B cell (primary cell): ENCODE measurements around the gene CRISPLD2. TPM values are rescaled to one million over a fixed set of nuclear protein-coding genes. Genes with fewer than 3 reads are reported as not detected.
A peak's percentile ranks its signal among the peaks of the same experiment; 100 is the strongest.

Experiments
- ATAC-seq: fragments of 200-7000 bp; cut with Tn5 transposase; one replicate; pipeline ENCODE4 v1.10.0; 2021; ENCODE audit warnings: low read depth, mild to moderate bottlenecking, moderate number of reproducible peaks, moderate library complexity
- CTCF ChIA-PET: fragments of 350-600 bp; sonication (Branson Sonifier 250); formaldehyde crosslinking; loops from one replicate; lab custom pipeline; 2021; ENCODE audit warnings: antibody characterized with exemption, inconsistent platforms; lab: Charles Lee
- POLR2A ChIA-PET: fragments of 350-600 bp; sonication (Branson Sonifier 250); formaldehyde crosslinking; loops from one replicate; lab custom pipeline; 2021; ENCODE audit warnings: antibody characterized with exemption; lab: Charles Lee
- DNase-seq: peaks from one replicate; pipeline ENCODE4 v3.0.0; 2013
- H2AFZ ChIP-seq: 2 replicates; pipeline ENCODE4 v1.6.1; 2012; ENCODE audit warnings: mild to moderate bottlenecking, low read depth, low read length; ENCODE audit not compliant: insufficient read depth, poor library complexity, severe bottlenecking
- H3K27ac ChIP-seq, 2 donors: 1 replicate in 1 of 2; 2 replicates in 1 of 2; pipeline ENCODE4 v1.5.1; 2012 to 2013; ENCODE audit warnings: low read length in 2 of 2, mild to moderate bottlenecking in 2 of 2, moderate library complexity in 1 of 2
- H3K27me3 ChIP-seq, 4 experiments: fragments of 200-600 bp in 1 of 4; sonication (generic) in 1 of 4; replicated peaks in 1 of 4; 1 replicate in 2 of 4; 2 replicates in 2 of 4; pipeline versions ENCODE4 v1.6.1 to v1.7.0; 2013 to 2016; ENCODE audit warnings: low read length in 3 of 4, mild to moderate bottlenecking in 2 of 4, mixed read lengths in 1 of 4, moderate library complexity in 1 of 4; ENCODE audit not compliant: insufficient read depth in 4 of 4, control insufficient read depth in 3 of 4; ENCODE audit errors: control extremely low read depth in 1 of 4
- H3K36me3 ChIP-seq, 2 experiments: replicated peaks in 1 of 2; 1 replicate in 1 of 2; 2 replicates in 1 of 2; pipeline versions ENCODE4 v1.6.1 to v1.7.1; 2013; ENCODE audit warnings: low read length in 1 of 2; ENCODE audit not compliant: insufficient read depth in 2 of 2, control insufficient read depth in 1 of 2; ENCODE audit errors: control extremely low read depth in 1 of 2, extremely low read depth in 1 of 2
- H3K4me1 ChIP-seq, 2 donors: fragments of 200-600 bp in 1 of 2; sonication (generic) in 1 of 2; 1 replicate in 1 of 2; 2 replicates in 1 of 2; pipeline versions ENCODE4 v1.5.1 to v1.6.1; 2013 to 2017; ENCODE audit warnings: low read length in 2 of 2; ENCODE audit not compliant: control insufficient read depth in 2 of 2, insufficient read depth in 2 of 2
- H3K4me2 ChIP-seq: replicated peaks from 2 replicates; pipeline ENCODE3; 2012; ENCODE audit warnings: mild to moderate bottlenecking, low read depth, low read length; ENCODE audit not compliant: poor library complexity, severe bottlenecking
- H3K4me3 ChIP-seq, 5 experiments: fragments of 200-600 bp in 1 of 5; sonication (generic) in 1 of 5; 1 replicate in 3 of 5; 2 replicates in 2 of 5; pipeline versions ENCODE4 v1.5.1 to v1.7.0; 2011 to 2016; ENCODE audit warnings: low read length in 4 of 5, mild to moderate bottlenecking in 4 of 5, low read depth in 2 of 5, control low read depth in 1 of 5, moderate library complexity in 1 of 5; ENCODE audit not compliant: insufficient read depth in 1 of 5; ENCODE audit errors: control extremely low read depth in 1 of 5, extremely low read depth in 1 of 5
- H3K79me2 ChIP-seq: fragments of 200-600 bp; sonication (generic); one replicate; pipeline ENCODE4 v1.6.0; 2016; ENCODE audit warnings: low read length; ENCODE audit not compliant: control insufficient read depth, insufficient read depth
- H3K9ac ChIP-seq: fragments of 200-600 bp; sonication (generic); 2 replicates; pipeline ENCODE4 v1.6.1; 2017; ENCODE audit warnings: mild to moderate bottlenecking, low read length, moderate library complexity
- H3K9me3 ChIP-seq, 3 donors: one replicate each; pipeline versions ENCODE4 v1.6.1 to v1.7.1; 2013; ENCODE audit warnings: low read length in 2 of 3; ENCODE audit not compliant: control insufficient read depth in 2 of 3, insufficient read depth in 1 of 3; ENCODE audit errors: control extremely low read depth in 1 of 3
- H4K20me1 ChIP-seq: 2 replicates; pipeline ENCODE4 v1.6.0; 2012; ENCODE audit warnings: mild to moderate bottlenecking, low read length; ENCODE audit not compliant: insufficient read depth, control insufficient read depth, poor library complexity, severe bottlenecking
- H3K27ac Mint-ChIP-seq: one replicate; pipeline ENCODE4 v1.8.0; 2021; ENCODE audit warnings: mixed read lengths
- H3K27me3 Mint-ChIP-seq: one replicate; pipeline ENCODE4 v1.8.0; 2021; ENCODE audit warnings: mixed read lengths
- H3K4me1 Mint-ChIP-seq: one replicate; pipeline ENCODE4 v1.8.0; 2021; ENCODE audit warnings: mixed read lengths
- H3K4me3 Mint-ChIP-seq: one replicate; pipeline ENCODE4 v1.8.0; 2021; ENCODE audit warnings: mixed read lengths
- H3K9me3 Mint-ChIP-seq: one replicate; pipeline ENCODE4 v1.8.0; 2022; ENCODE audit warnings: mixed read lengths; ENCODE audit not compliant: insufficient read depth
- CTCF ChIP-seq: fragments of 200-600 bp; IDR thresholded peaks from one replicate; pipeline ENCODE4 v1.8.0; 2022; ENCODE audit warnings: antibody characterized with exemption, mild to moderate bottlenecking
- EZH2 ChIP-seq: IDR thresholded peaks from 2 replicates; pipeline ENCODE4 v1.6.1; 2012; ENCODE audit warnings: borderline replicate concordance, low read depth, mild to moderate bottlenecking, moderate library complexity, low read length; ENCODE audit not compliant: insufficient read depth, poor library complexity, severe bottlenecking
- WGBS: methylation state at CpG from one replicate; pipeline ENCODE4 v1.1.5; 2013; ENCODE audit warnings: missing lambda C conversion rate; ENCODE audit not compliant: insufficient coverage; 5-methylcytosine and 5-hydroxymethylcytosine counted together
- intact Hi-C: fragments of 100-400 bp; cut with micrococcal nuclease; formaldehyde crosslinking; loops from one replicate; pipeline ENCODE4 v1.10.0; 2022
- polyA plus RNA-seq: library from polyadenylated mRNA; depleted of rRNA; stranded (reverse); fragments of >200 nt; gene quantifications from 2 replicates; pipeline ENCODE4 v1.2.3, GENCODE V29; 2012
- total RNA-seq, 2 donors: library from RNA; stranded (reverse); fragments of 120-200 nt in 1 of 2; gene quantifications; 1 replicate in 1 of 2; 2 replicates in 1 of 2; pipeline versions ENCODE4 v1.2.3 to v1.2.4, GENCODE V29; 2013 to 2022

Gene CRISPLD2
- total and polyA plus RNA-seq, 2 donors (not counting 1 experiment from before 2014, with no cell fraction given): 0.25 to 0.37 TPM

DNA sequence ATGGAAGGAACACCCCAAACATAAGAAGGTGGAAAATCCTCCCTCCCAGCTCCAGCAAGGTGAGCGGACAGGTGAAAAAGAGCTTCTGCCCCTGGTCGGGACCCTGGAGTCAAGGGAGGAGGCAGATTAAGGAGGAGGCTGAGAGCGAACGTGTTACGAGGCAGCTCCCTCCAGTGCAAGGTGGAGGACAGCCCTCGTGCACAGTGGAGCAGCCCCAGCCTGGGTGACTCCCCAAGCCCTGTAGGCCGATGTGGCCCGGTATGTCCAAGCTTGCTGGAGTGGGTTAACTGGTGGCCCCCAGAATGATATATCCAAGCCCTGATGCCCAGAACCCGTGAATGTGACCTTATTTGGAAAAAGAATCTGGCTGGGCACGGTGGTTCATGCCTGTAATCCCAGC, 15.5 kb upstream of the CRISPLD2 start:
- Histone ChIP-seq H3K27me3 (no peaks in the 10 kb centered on the region), H2AFZ (no peak overlapping the region), H3K4me2 (no peak overlapping the region), H3K79me2 (no peaks in the 10 kb centered on the region), H3K9ac (no peak overlapping the region), H3K36me3 (no peaks in the 10 kb centered on the region), H3K4me1 (peaks cover 0 to 9% of the 10 kb centered on the region in 2 donors), H3K9me3 (peaks cover 0 to 3% (median 0%) of the 10 kb centered on the region in 3 donors), H3K27ac (no peak overlapping the region), H3K4me3 (no peak overlapping the region), H4K20me1 (no peaks in the 10 kb centered on the region)
- H3K27ac Mint-ChIP-seq: no peak overlapping the region
- H3K4me1 Mint-ChIP-seq: peaks cover 7% of the 10 kb centered on the region
- ATAC-seq (no peak), DNase-seq (no peak)
- ChIA-PET CTCF (no interaction called here), POLR2A (no interaction called here)
- intact Hi-C loops: no loop called here
- no peaks in the 10 kb centered on the region for H3K9me3 Mint-ChIP-seq
- H3K27me3 Mint-ChIP-seq: peaks cover 7% of the 10 kb centered on the region
- H3K4me3 Mint-ChIP-seq: no peak overlapping the region
- no peak for TF ChIP-seq CTCF
- TF ChIP-seq EZH2: no peak
- WGBS: 92% methylated on average over 6 of the region's 10 CpGs

GRCh38 chr16:84806256-84806889, 13.4 kb upstream of the CRISPLD2 start:
- H3K9ac ChIP-seq: peak overlapping the region; percentile 62
- intact Hi-C loops: no loop called here

More at GRCh38 chr16:84806256-84806889, 13.4 kb upstream of the CRISPLD2 start:
- Mint-ChIP-seq H3K4me1 (peaks cover 7% of the 10 kb centered on the region), H3K27me3 (peaks cover 11% of the 10 kb centered on the region), H3K27ac (no peak overlapping the region), H3K4me3 (peak overlapping the region; percentile 49), H3K9me3 (no peaks in the 10 kb centered on the region)
- CTCF ChIA-PET: no interaction called here
- Histone ChIP-seq H3K4me1 (peaks cover 0 to 9% of the 10 kb centered on the region in 2 donors), H3K27ac (no peak overlapping the region), H3K9me3 (peaks cover 0 to 3% (median 0%) of the 10 kb centered on the region in 3 donors), H3K36me3 (no peaks in the 10 kb centered on the region), H3K27me3 (no peaks in the 10 kb centered on the region), H2AFZ (peak overlapping the region; percentile 65), H3K4me2 (peak overlapping the region; percentile 74), H4K20me1 (no peaks in the 10 kb centered on the region), H3K79me2 (no peaks in the 10 kb centered on the region), H3K4me3 (peak overlapping the region in 3 of 5 experiments; percentile 36 to 39 (median 38))
- WGBS: 63% methylated on average over 26 of the region's 26 CpGs
- TF ChIP-seq EZH2: no peak
- no peak for TF ChIP-seq CTCF
- DNase-seq (no peak), ATAC-seq (peak; percentile 33)
- POLR2A ChIA-PET: no interaction called here
